GM23338 (cell line): ENCODE data around the gene SLC44A4. TPM values are rescaled to one million over a fixed set of nuclear protein-coding genes. Genes with fewer than 3 reads are reported as not detected.

Source experiments
- ATAC-seq: fragments of 200-7000 bp; cut with Tn5 transposase; 3 replicates; pipeline ENCODE4 v1.9.1; 2020
- DNase-seq: peaks from one replicate; pipeline ENCODE4 v3.0.0-alpha.2; 2015; ENCODE audit warnings: low spot score
- H2AFZ ChIP-seq: fragments of 200-600 bp; sonication (generic); 2 replicates; pipeline ENCODE4 v1.8.0; 2016; ENCODE audit warnings: antibody characterized with exemption, mild to moderate bottlenecking, moderate library complexity
- H3F3A ChIP-seq: fragments of 200-600 bp; sonication (generic); replicated peaks from 2 replicates; pipeline ENCODE4 v1.8.0; 2017; ENCODE audit warnings: antibody characterized with exemption, mixed run types, low read depth
- H3K27ac ChIP-seq: fragments of 200-600 bp; sonication (generic); 2 replicates; pipeline ENCODE4 v1.6.1; 2016; ENCODE audit warnings: low read depth
- H3K27me3 ChIP-seq: fragments of 200-600 bp; sonication (generic); 2 replicates; pipeline ENCODE4 v1.8.0; 2016; ENCODE audit warnings: mild to moderate bottlenecking, mixed run types, moderate library complexity; ENCODE audit not compliant: insufficient read depth
- H3K36me3 ChIP-seq: fragments of 200-600 bp; sonication (generic); 2 replicates; pipeline ENCODE4 v1.8.0; 2016; ENCODE audit warnings: mild to moderate bottlenecking; ENCODE audit not compliant: insufficient read depth
- H3K4me1 ChIP-seq: fragments of 200-600 bp; sonication (generic); 2 replicates; pipeline ENCODE4 v1.8.0; 2016; ENCODE audit warnings: mild to moderate bottlenecking, moderate library complexity; ENCODE audit not compliant: insufficient read depth
- H3K4me2 ChIP-seq: fragments of 200-600 bp; sonication (generic); 2 replicates; pipeline ENCODE4 v1.7.1; 2017; ENCODE audit warnings: mixed run types
- H3K4me3 ChIP-seq: fragments of 200-600 bp; sonication (generic); 2 replicates; pipeline ENCODE4 v1.6.1; 2016; ENCODE audit warnings: mixed run types
- H3K79me2 ChIP-seq: fragments of 200-600 bp; sonication (generic); replicated peaks from 2 replicates; pipeline ENCODE4 v1.8.0; 2017; ENCODE audit warnings: mild to moderate bottlenecking; ENCODE audit not compliant: insufficient read depth
- H3K9me2 ChIP-seq: fragments of 200-600 bp; sonication (generic); 2 replicates; pipeline ENCODE4 v1.8.0; 2017; ENCODE audit not compliant: insufficient read depth
- H4K20me1 ChIP-seq: fragments of 200-600 bp; sonication (generic); replicated peaks from 2 replicates; pipeline ENCODE4 v1.8.0; 2017; ENCODE audit warnings: mild to moderate bottlenecking; ENCODE audit not compliant: insufficient read depth
- H3K27ac Mint-ChIP-seq: 2 replicates; pipeline ENCODE4 v1.8.0; 2020; ENCODE audit warnings: inconsistent platforms, mild to moderate bottlenecking, moderate library complexity, mixed read lengths
- H3K27me3 Mint-ChIP-seq: 3 replicates; pipeline ENCODE4 v1.8.0; 2022; ENCODE audit warnings: low read depth, mild to moderate bottlenecking, moderate library complexity, mixed read lengths, inconsistent platforms; ENCODE audit not compliant: insufficient read depth, poor library complexity
- H3K36me3 Mint-ChIP-seq: 3 replicates; pipeline ENCODE4 v1.8.0; 2021; ENCODE audit warnings: low read depth, mild to moderate bottlenecking, inconsistent platforms, moderate library complexity, mixed read lengths
- H3K4me1 Mint-ChIP-seq: 3 replicates; pipeline ENCODE4 v1.8.0; 2020; ENCODE audit warnings: mild to moderate bottlenecking, inconsistent platforms, mixed read lengths
- H3K4me3 Mint-ChIP-seq: 3 replicates; pipeline ENCODE4 v1.8.0; 2021; ENCODE audit warnings: moderate library complexity, mild to moderate bottlenecking, inconsistent platforms, mixed read lengths
- H3K9me3 Mint-ChIP-seq: 3 replicates; pipeline ENCODE4 v1.8.0; 2020; ENCODE audit warnings: moderate library complexity, mild to moderate bottlenecking, inconsistent platforms, mixed read lengths
- CREB1 ChIP-seq: fragments of 250-450 bp; sonication (Bioruptor Pico); IDR thresholded peaks from 2 replicates; pipeline ENCODE4 v1.5.0; 2020; ENCODE audit warnings: low read depth, mild to moderate bottlenecking, moderate library complexity
- CTCF ChIP-seq, 2 experiments: fragments of 200-600 bp in 1 of 2; sonication (generic) in 1 of 2; conservative IDR thresholded peaks; 2 replicates each; pipeline versions ENCODE4 v1.5.1 to v1.6.1; 2016 to 2017; ENCODE audit warnings: antibody characterized with exemption in 2 of 2, low read depth in 2 of 2, mild to moderate bottlenecking in 2 of 2, moderate library complexity in 1 of 2
- ETS1 ChIP-seq: IDR thresholded peaks from 2 replicates; pipeline ENCODE4 v1.6.1; 2016; ENCODE audit warnings: antibody characterized with exemption
- EZH2 ChIP-seq: fragments of 200-600 bp; sonication (generic); IDR thresholded peaks from one replicate; pipeline ENCODE4 v1.8.0; 2017; ENCODE audit warnings: antibody characterized with exemption, mild to moderate bottlenecking, low read depth; ENCODE audit not compliant: unreplicated experiment
- JUNB ChIP-seq: IDR thresholded peaks from one replicate; pipeline ENCODE4 v1.6.1; 2016; ENCODE audit warnings: antibody characterized with exemption; ENCODE audit not compliant: unreplicated experiment
- NANOG ChIP-seq: IDR thresholded peaks from 2 replicates; pipeline ENCODE4 v1.6.1; 2016; ENCODE audit warnings: antibody characterized with exemption, borderline replicate concordance
- POLR2AphosphoS5 ChIP-seq: IDR thresholded peaks from 2 replicates; pipeline ENCODE4 v1.6.1; 2016; ENCODE audit warnings: antibody characterized with exemption, low read depth
- REST ChIP-seq: IDR thresholded peaks from one replicate; pipeline ENCODE4 v1.6.1; 2018; ENCODE audit warnings: antibody characterized with exemption; ENCODE audit not compliant: unreplicated experiment
- STAT1 ChIP-seq: IDR thresholded peaks from one replicate; pipeline ENCODE4 v1.6.1; 2016; ENCODE audit warnings: antibody characterized with exemption; ENCODE audit not compliant: unreplicated experiment
- ZNF114 ChIP-seq: fragments of 250-450 bp; sonication (Bioruptor Pico); IDR thresholded peaks from 2 replicates; pipeline ENCODE4 v1.5.0; 2020; ENCODE audit warnings: mild to moderate bottlenecking, moderate library complexity
- ZNF331 ChIP-seq: fragments of 250-450 bp; sonication (Bioruptor Pico); IDR thresholded peaks from 2 replicates; pipeline ENCODE4 v1.5.0; 2020; ENCODE audit warnings: low read depth, mild to moderate bottlenecking, moderate library complexity
- ZNF462 ChIP-seq: fragments of 250-450 bp; sonication (Bioruptor Pico); IDR thresholded peaks from 2 replicates; pipeline ENCODE4 v1.5.0; 2020; ENCODE audit warnings: mild to moderate bottlenecking, moderate library complexity
- polyA plus RNA-seq: library from polyadenylated mRNA; unstranded; fragments of >200 nt; fragmentation: Nextera tagmentation; extraction: Ambion mirVana; gene quantifications from 2 replicates; pipeline ENCODE4 v1.2.1, GENCODE V29; 2016
- total RNA-seq: library from RNA; depleted of rRNA; stranded (reverse); fragments of >200 nt; shearing (Covaris generic); gene quantifications from 2 replicates; pipeline ENCODE4 v1.2.3, GENCODE V29; 2014

SLC44A4 gene
- total and polyA plus RNA-seq, 2 experiments from 2014 or later: 1.1 to 3.7 TPM

DNA sequence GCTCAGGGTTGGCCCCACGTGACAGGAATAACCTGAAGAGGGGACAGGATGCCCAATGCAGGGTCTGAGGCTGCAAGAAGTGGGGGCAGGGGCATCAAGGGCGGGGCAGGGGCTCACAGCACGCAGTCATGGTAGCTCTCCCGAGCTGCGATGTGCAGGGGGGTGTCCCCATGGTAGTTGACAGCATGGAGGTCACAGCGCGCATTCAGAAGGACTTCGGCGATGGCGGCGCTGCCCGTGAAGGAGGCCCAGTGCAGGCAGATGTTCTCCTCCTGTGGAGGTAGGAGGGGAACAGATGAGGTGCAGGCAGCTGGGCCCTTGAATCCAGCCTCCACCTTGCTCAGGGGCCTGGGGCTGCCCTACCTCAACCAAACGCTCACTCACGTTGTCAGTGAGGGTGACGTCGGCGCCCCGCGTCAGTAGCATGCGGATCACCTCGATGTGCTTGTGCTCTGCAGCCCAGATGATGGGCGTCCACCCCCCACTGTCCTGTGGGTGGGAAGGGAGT, 5.8 kb upstream of the SLC44A4 start:
- TF ChIP-seq CREB1 (no peak), ZNF331 (no peak), ZNF462 (CRISPR knock-in tag) (no peak), EZH2 (no peak), CTCF (conservative IDR thresholded peaks at IDR 0.05; ENCODE audit: low read depth in 2 of 2) (no peak), JUNB (no peak), REST (no peak), POLR2AphosphoS5 (no peak), ZNF114 (no peak), STAT1 (no peak), ETS1 (no peak), NANOG (no peak)
- no peak overlapping the region for H3K27ac Mint-ChIP-seq
- H3K27me3 Mint-ChIP-seq: peaks cover 2% of the 10 kb centered on the region
- Histone ChIP-seq H3K4me3 (no peak overlapping the region), H3K4me1 (no peaks in the 10 kb centered on the region), H3F3A (peaks cover 9% of the 10 kb centered on the region), H3K36me3 (peaks cover 41% of the 10 kb centered on the region), H3K79me2 (no peaks in the 10 kb centered on the region), H3K9me2 (no peaks in the 10 kb centered on the region), H4K20me1 (peaks cover 11% of the 10 kb centered on the region), H3K4me2 (no peak overlapping the region), H3K27ac (no peak overlapping the region), H3K27me3 (no peaks in the 10 kb centered on the region), H2AFZ (no peak overlapping the region)
- H3K4me3 Mint-ChIP-seq: no peak overlapping the region
- peaks cover 96% of the 10 kb centered on the region for H3K36me3 Mint-ChIP-seq
- no peaks in the 10 kb centered on the region; the same call in 2 of the 3 replicates for H3K9me3 Mint-ChIP-seq
- DNase-seq (no peak), ATAC-seq (no peak)
- peaks cover under 1% of the 10 kb centered on the region; the same call in 2 of the 3 replicates for H3K4me1 Mint-ChIP-seq
